SK-N-MC (cell line): ENCODE measurements around the gene APOA1.

Source experiments
- EZH2 ChIP-seq: fragments of 200-600 bp; sonication (generic); IDR thresholded peaks from one replicate; pipeline ENCODE4 v1.6.1; 2017; ENCODE audit warnings: antibody characterized with exemption
- POLR2AphosphoS5 ChIP-seq: IDR thresholded peaks from 2 replicates; pipeline ENCODE4 v1.6.1; 2012; ENCODE audit warnings: mild to moderate bottlenecking, low read depth, low read length, borderline replicate concordance

DNA sequence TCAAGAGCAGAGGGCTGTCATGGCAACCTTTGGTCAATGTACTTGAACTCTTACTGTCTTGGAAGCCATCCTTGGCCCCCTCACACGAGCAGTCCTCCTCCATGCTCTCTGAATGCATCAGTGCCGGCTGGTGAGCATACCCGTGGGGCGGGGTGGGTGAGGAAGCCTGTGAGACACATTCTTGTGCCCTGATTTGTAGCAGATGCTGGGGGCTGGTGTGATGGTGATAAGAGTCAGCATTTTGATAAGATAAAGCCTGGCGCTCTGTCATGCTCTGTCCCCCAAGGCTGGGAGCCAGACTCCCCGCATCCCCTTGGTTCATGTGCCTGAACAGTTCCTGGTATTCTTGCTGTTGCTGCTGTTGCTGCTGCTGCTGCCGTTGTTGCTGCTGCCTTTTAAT, 20.5 kb upstream of the APOA1 start:
- TF ChIP-seq POLR2AphosphoS5 (no peak), EZH2 (no peak)
